Prostate gland (tissue), 2 donors: ENCODE measurements around the gene ODAD2. TPM values are rescaled to one million over a fixed set of nuclear protein-coding genes. Genes with fewer than 3 reads are reported as not detected.
A peak's percentile ranks its signal among the peaks of the same experiment; 100 is the strongest.
"Not testable (repeated sequence)": the region's sequence is repeated elsewhere in the genome, so short reads cannot be mapped to it uniquely, and the experiment has no call there.

Experiments used
- DNase-seq: peaks from one replicate; pipeline ENCODE4 v3.0.0-alpha.2; 2019; ENCODE audit warnings: low spot score
- H3K27ac ChIP-seq, 2 donors: fragments of 200-600 bp; sonication (generic); 2 replicates each; pipeline ENCODE4 v1.5.1; 2017 to 2019
- H3K27me3 ChIP-seq: fragments of 200-600 bp; sonication (generic); replicated peaks from 2 replicates; pipeline ENCODE4 v1.5.1; 2019; ENCODE audit not compliant: insufficient read depth
- H3K36me3 ChIP-seq, 2 donors: fragments of 200-600 bp; sonication (generic); 1 replicate in 1 of 2; 2 replicates in 1 of 2; pipeline versions ENCODE4 v1.5.1 to v1.8.1; 2017 to 2019
- H3K4me1 ChIP-seq: fragments of 200-600 bp; sonication (generic); replicated peaks from 2 replicates; pipeline ENCODE4 v1.5.1; 2019
- H3K4me3 ChIP-seq, 2 donors: fragments of 200-600 bp; sonication (generic); 2 replicates each; pipeline ENCODE4 v1.5.1; 2017 to 2019
- H3K9me3 ChIP-seq: fragments of 200-600 bp; sonication (generic); 2 replicates; pipeline ENCODE4 v1.5.1; 2017
- CTCF ChIP-seq, 4 experiments: fragments of 200-600 bp in 2 of 4; fragments of 450-650 bp in 2 of 4; sonication (generic) in 2 of 4; IDR thresholded peaks; 1 replicate in 3 of 4; 2 replicates in 1 of 4; pipeline ENCODE4 v1.5.1; 2016 to 2019; ENCODE audit warnings: antibody characterized with exemption in 4 of 4, mild to moderate bottlenecking in 2 of 4, moderate library complexity in 2 of 4
- POLR2A ChIP-seq: fragments of 450-650 bp; IDR thresholded peaks from one replicate; pipeline ENCODE4 v1.6.1; 2016; ENCODE audit warnings: antibody characterized with exemption, mild to moderate bottlenecking
- POLR2AphosphoS5 ChIP-seq: sonication (generic); formaldehyde crosslinking; IDR thresholded peaks from one replicate; pipeline ENCODE4 v1.6.1; 2017; ENCODE audit warnings: antibody characterized with exemption
- WGBS: methylation state at CpG from one replicate; pipeline ENCODE4 v1.1.5; 2018; 5-methylcytosine and 5-hydroxymethylcytosine counted together
- intact Hi-C: fragments of 100-400 bp; cut with DNase I; formaldehyde crosslinking; loops from one replicate; pipeline ENCODE4 v1.14.2; 2022
- total RNA-seq, 2 donors: library from RNA; depleted of rRNA; stranded (reverse); fragments of >200 nt; gene quantifications; one replicate each; pipeline ENCODE4 v1.1.0, GENCODE V29; 2016

ODAD2 gene
- total RNA-seq, 2 donors from 2014 or later: 1.3 to 6.6 TPM

DNA sequence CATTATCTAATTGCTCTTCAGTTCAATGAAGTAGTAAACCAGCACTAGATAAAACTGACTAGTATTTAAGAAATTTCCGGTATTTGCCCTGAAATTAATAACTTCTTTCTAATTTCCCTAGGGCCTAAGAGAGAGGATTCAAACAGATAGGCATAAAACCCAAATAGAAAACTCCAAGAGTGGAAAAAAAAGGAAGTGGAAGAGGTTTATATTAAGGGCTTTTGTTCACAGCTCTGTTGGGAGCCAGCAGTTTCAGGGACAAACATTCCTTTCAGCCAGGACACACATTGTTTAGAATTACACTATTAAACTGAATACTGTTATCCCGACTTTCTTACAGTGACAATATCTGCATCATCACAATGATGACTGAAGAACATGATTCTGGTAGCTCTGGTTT lies 3.6 kb downstream of the ODAD2 start:
- DNase-seq: no peak
- 50% methylated on average over 2 of the region's 2 CpGs for WGBS
- no peaks in the 10 kb centered on the region for H3K27me3 ChIP-seq
- no peaks in the 10 kb centered on the region for H3K9me3 ChIP-seq
- peak overlapping the region in 1 of 2 donors; percentile 9 for H3K27ac ChIP-seq
- H3K4me3 ChIP-seq: no peak overlapping the region
- no peaks in the 10 kb centered on the region for H3K4me1 ChIP-seq
- no peaks in the 10 kb centered on the region for H3K36me3 ChIP-seq
- TF ChIP-seq POLR2A: no peak
- TF ChIP-seq POLR2AphosphoS5: no peak
- TF ChIP-seq CTCF (IDR thresholded peaks at IDR 0.05): no peak
- intact Hi-C loops: loop anchor here (5.0 kb wide), 2 partner anchors 187 to 253 kb away; no protein-coding TSS in a partner anchor

DNA sequence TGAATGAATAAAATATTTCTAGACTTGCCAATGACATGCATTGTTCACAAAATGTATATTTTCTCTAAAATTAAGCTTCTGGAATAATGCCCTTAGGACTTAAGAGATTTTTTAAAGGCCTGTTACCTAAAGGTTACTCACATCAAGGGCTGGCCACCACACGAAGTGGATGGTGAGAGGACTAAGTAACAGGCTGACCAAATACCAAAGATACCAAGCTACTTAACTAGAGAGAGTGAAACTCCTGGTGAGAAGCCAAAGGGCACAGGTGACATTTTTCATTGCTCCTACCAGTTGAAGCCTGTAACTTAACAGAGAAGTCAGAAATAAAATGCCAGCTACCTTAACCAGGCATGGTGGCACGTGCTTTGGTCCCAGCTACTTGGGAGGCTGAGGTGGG lies 9.5 kb downstream of the ODAD2 start:
- WGBS: 66% methylated on average over 2 of the region's 2 CpGs
- not testable (repeated sequence) for H3K27me3 ChIP-seq, H3K36me3 ChIP-seq, H3K4me1 ChIP-seq, DNase-seq, H3K4me3 ChIP-seq, H3K27ac ChIP-seq, H3K9me3 ChIP-seq
- intact Hi-C loops: loop anchor here (5.0 kb wide), 1 partner anchor 432 kb away; no protein-coding TSS in a partner anchor

DNA sequence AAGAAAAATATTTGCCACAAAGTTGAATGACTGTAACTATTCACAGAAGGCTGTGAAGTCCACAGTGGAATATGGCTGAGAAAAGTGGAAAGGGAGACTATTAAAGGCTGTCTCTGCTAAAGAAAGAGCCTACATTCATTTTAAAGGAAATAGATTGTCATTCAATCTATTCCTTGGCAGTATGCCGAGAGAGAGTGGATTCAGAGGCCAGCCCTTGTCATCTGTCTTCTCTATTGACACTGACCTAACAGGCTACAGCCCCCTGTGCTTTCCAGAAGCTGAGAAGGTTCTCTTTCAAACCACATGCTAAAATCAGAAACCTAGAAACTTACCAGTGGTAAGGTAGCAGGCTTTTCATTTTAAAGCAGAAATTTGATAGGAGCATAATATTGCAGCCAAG lies 12.1 kb downstream of the ODAD2 start:
- Histone ChIP-seq H3K36me3 (no peaks in the 10 kb centered on the region), H3K9me3 (no peaks in the 10 kb centered on the region), H3K27ac (no peak overlapping the region), H3K4me1 (no peaks in the 10 kb centered on the region), H3K4me3 (no peak overlapping the region), H3K27me3 (no peaks in the 10 kb centered on the region)
- WGBS: 29% methylated on average over 1 of the region's 1 CpG
- intact Hi-C loops: loop anchor here (5.0 kb wide), 1 partner anchor 430 kb away; no protein-coding TSS in a partner anchor
- DNase-seq: no peak
- TF ChIP-seq POLR2AphosphoS5 (no peak), CTCF (IDR thresholded peaks at IDR 0.05) (no peak), POLR2A (no peak)

GRCh38 chr10:27982875-27983543 lies 15.9 kb downstream of the ODAD2 start:
- Histone ChIP-seq H3K4me3 (no peak overlapping the region), H3K4me1 (no peaks in the 10 kb centered on the region), H3K36me3 (no peaks in the 10 kb centered on the region), H3K9me3 (no peaks in the 10 kb centered on the region), H3K27ac (no peak overlapping the region), H3K27me3 (no peaks in the 10 kb centered on the region)
- no peak for TF ChIP-seq CTCF (IDR thresholded peaks at IDR 0.05)
- TF ChIP-seq POLR2AphosphoS5: no peak
- no peak for TF ChIP-seq POLR2A
- no peak for DNase-seq
- 60% methylated on average over 6 of the region's 6 CpGs for WGBS
- intact Hi-C loops: no loop called here

DNA sequence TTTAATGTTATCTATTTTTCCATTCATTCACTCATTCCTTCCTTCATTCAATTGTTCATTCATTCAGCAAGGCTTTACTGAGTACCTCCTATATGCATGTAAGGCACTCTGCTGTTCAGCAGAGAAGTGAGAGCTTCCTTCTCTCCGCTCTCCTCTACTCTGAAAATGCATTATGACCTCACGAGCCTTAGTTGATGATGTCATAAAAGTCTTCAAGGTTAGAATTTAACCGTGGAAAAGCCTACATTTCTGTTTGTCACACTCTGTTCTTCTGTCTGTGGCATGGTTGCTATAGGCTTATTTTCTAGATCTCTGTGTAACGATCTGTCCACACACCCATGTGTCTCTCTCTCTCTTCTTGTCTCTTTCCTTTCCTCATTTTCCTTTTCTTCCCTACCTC lies 17.1 kb downstream of the ODAD2 start:
- TF ChIP-seq CTCF (IDR thresholded peaks at IDR 0.05) (no peak), POLR2AphosphoS5 (no peak), POLR2A (no peak)
- no peak overlapping the region for H3K27ac ChIP-seq
- no peaks in the 10 kb centered on the region for H3K4me1 ChIP-seq
- no peaks in the 10 kb centered on the region for H3K27me3 ChIP-seq
- intact Hi-C loops: no loop called here
- no peaks in the 10 kb centered on the region for H3K36me3 ChIP-seq
- DNase-seq: no peak
- WGBS: 84% methylated on average over 4 of the region's 4 CpGs
- H3K9me3 ChIP-seq: no peaks in the 10 kb centered on the region
- no peak overlapping the region for H3K4me3 ChIP-seq

DNA sequence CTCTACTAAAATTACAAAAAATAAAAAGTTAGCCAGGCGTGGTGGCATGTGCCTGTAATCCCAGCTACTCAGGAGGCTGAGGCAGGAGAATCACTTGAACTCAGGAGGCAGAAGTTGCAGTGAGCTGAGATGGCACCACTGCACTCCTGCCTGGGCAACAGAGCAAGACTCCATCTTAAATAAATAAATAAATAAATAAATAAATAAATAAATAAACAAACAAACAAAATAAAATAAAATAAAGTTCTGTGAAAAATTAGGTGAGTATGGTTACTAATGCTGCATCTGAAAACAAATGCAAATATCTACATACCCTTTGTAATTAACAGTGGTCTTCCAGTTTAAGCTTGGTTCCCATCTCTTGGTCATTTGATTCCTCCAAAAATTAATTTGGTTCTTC lies 28.1 kb downstream of the ODAD2 start:
- H3K4me3 ChIP-seq, H3K27ac ChIP-seq, H3K27me3 ChIP-seq, DNase-seq, H3K9me3 ChIP-seq, intact Hi-C loops, H3K36me3 ChIP-seq, H3K4me1 ChIP-seq: not testable (repeated sequence)
- WGBS: 85% methylated on average over 1 of the region's 1 CpG

GRCh38 chr10:27969931-27970330 lies 28.9 kb downstream of the ODAD2 start:
- H3K27ac ChIP-seq, H3K4me1 ChIP-seq, DNase-seq, H3K27me3 ChIP-seq, H3K9me3 ChIP-seq, H3K4me3 ChIP-seq, intact Hi-C loops, H3K36me3 ChIP-seq: not testable (repeated sequence)
- 92% methylated on average over 7 of the region's 7 CpGs for WGBS
